Cardiac fibroblast (primary cell): Measurements from ENCODE around the gene CTNNAL1.
A peak's percentile ranks its signal among the peaks of the same experiment; 100 is the strongest.

Source experiments
- DNase-seq, 2 donors: peaks; one replicate each; pipeline versions ENCODE4 v3.0.0 to v3.0.0-alpha.2; 2010; ENCODE audit warnings: low read depth in 2 of 2
- H3K4me3 ChIP-seq, 2 donors: replicated peaks in 1 of 2; 1 replicate in 1 of 2; 2 replicates in 1 of 2; pipeline ENCODE4 v1.5.1; 2011; ENCODE audit warnings: low read depth in 2 of 2, low read length in 2 of 2, mild to moderate bottlenecking in 2 of 2, moderate library complexity in 1 of 2
- CTCF ChIP-seq: IDR thresholded peaks from one replicate; pipeline ENCODE4 v1.5.1; 2011; ENCODE audit warnings: low read depth, mild to moderate bottlenecking, low read length, inconsistent platforms

The CTNNAL1 gene

GRCh38 chr9:109048822-109049221, 35.5 kb upstream of the CTNNAL1 start:
- H3K4me3 ChIP-seq: no peak overlapping the region
- TF ChIP-seq CTCF: no peak
- no peak for DNase-seq

- TF ChIP-seq CTCF: no peak
- DNase-seq: no peak
- no peak overlapping the region for H3K4me3 ChIP-seq
These were observed 34.0 kb upstream of the CTNNAL1 start for GRCh38 chr9:109047259-109047658.

- TF ChIP-seq CTCF: no peak
- DNase-seq: no peak
- H3K4me3 ChIP-seq: no peak overlapping the region
These were observed 33.0 kb upstream of the CTNNAL1 start for GRCh38 chr9:109046346-109046745.

- no peak for DNase-seq
- no peak overlapping the region for H3K4me3 ChIP-seq
- no peak for TF ChIP-seq CTCF
These were observed 30.3 kb upstream of the CTNNAL1 start for GRCh38 chr9:109043578-109043977.

GRCh38 chr9:109040571-109040970, 27.3 kb upstream of the CTNNAL1 start:
- H3K4me3 ChIP-seq: no peak overlapping the region
- no peak for TF ChIP-seq CTCF
- DNase-seq: no peak

GRCh38 chr9:109039539-109039938, 26.2 kb upstream of the CTNNAL1 start:
- no peak overlapping the region for H3K4me3 ChIP-seq
- no peak for TF ChIP-seq CTCF
- DNase-seq: no peak

- H3K4me3 ChIP-seq: no peak overlapping the region
- TF ChIP-seq CTCF: no peak
- peak in 1 of 2 donors; percentile 9 for DNase-seq
These were observed 24.8 kb upstream of the CTNNAL1 start for GRCh38 chr9:109037946-109038715.
